OCI-LY7 (cell line): Measurements from ENCODE around the gene IKZF1. TPM values are rescaled to one million over a fixed set of nuclear protein-coding genes. Genes with fewer than 3 reads are reported as not detected.

Experiments
- BruUV-seq: library from RNA; stranded (reverse); fragments of 400-500 nt; replicated peaks from 2 replicates; lab custom pipeline; 2021; lab: Mats Ljungman, UMichigan
- CTCF ChIA-PET: fragments of 300-600 bp; sonication (Branson Sonifier 250); formaldehyde crosslinking; loops from one replicate; lab custom pipeline; 2022; ENCODE audit warnings: antibody characterized with exemption; ENCODE audit not compliant: unreplicated experiment; lab: Charles Lee
- POLR2A ChIA-PET: fragments of 300-600 bp; sonication (Branson Sonifier 250); formaldehyde crosslinking; loops from one replicate; lab custom pipeline; 2022; ENCODE audit warnings: antibody characterized with exemption; lab: Charles Lee
- DNase-seq: peaks from one replicate; pipeline ENCODE4 v3.0.0-alpha.2; 2015; ENCODE audit warnings: low spot score
- H2AFZ ChIP-seq: fragments of 200-600 bp; sonication (generic), shearing (Covaris generic); 2 replicates; pipeline ENCODE4 v1.6.1; 2014; ENCODE audit warnings: mild to moderate bottlenecking, antibody characterized with exemption, low read length, moderate library complexity
- H3K27ac ChIP-seq: fragments of 200-600 bp; sonication (generic); 2 replicates; pipeline ENCODE4 v1.5.1; 2014; ENCODE audit warnings: mixed run types, low read depth, mild to moderate bottlenecking, moderate library complexity, low read length, inconsistent platforms; ENCODE audit not compliant: poor library complexity, severe bottlenecking
- H3K36me3 ChIP-seq: fragments of 200-600 bp; sonication (generic); 2 replicates; pipeline ENCODE4 v1.6.1; 2014; ENCODE audit warnings: mild to moderate bottlenecking, antibody characterized with exemption, low read length, moderate library complexity, mixed read lengths; ENCODE audit not compliant: insufficient read depth
- H3K4me1 ChIP-seq: fragments of 200-600 bp; sonication (generic); 2 replicates; pipeline ENCODE4 v1.5.1; 2014; ENCODE audit warnings: mild to moderate bottlenecking, low read length; ENCODE audit not compliant: insufficient read depth, poor library complexity, severe bottlenecking
- H3K4me2 ChIP-seq: fragments of 200-600 bp; sonication (generic); 2 replicates; pipeline ENCODE4 v1.6.1; 2014; ENCODE audit warnings: mild to moderate bottlenecking, low read length
- H3K4me3 ChIP-seq: fragments of 200-600 bp; sonication (generic); 2 replicates; pipeline ENCODE4 v1.5.1; 2014; ENCODE audit warnings: mild to moderate bottlenecking, low read depth, low read length; ENCODE audit not compliant: poor library complexity, severe bottlenecking
- H3K79me2 ChIP-seq: fragments of 200-600 bp; sonication (generic); 2 replicates; pipeline ENCODE4 v1.6.1; 2016; ENCODE audit warnings: low read depth, mild to moderate bottlenecking, low read length, moderate library complexity, mixed read lengths; ENCODE audit not compliant: insufficient read depth
- H3K9me2 ChIP-seq: fragments of 200-600 bp; sonication (generic); 2 replicates; pipeline ENCODE4 v1.6.1; 2016; ENCODE audit warnings: mild to moderate bottlenecking, low read length, mixed read lengths; ENCODE audit not compliant: insufficient read depth
- H3K9me3 ChIP-seq: fragments of 200-600 bp; sonication (generic); 2 replicates; pipeline ENCODE4 v1.6.1; 2014; ENCODE audit warnings: mild to moderate bottlenecking, mixed run types, low read length, mixed read lengths
- H4K20me1 ChIP-seq: fragments of 200-600 bp; sonication (generic); 2 replicates; pipeline ENCODE4 v1.6.1; 2014; ENCODE audit warnings: mild to moderate bottlenecking, antibody characterized with exemption, low read length, moderate library complexity, mixed read lengths; ENCODE audit not compliant: insufficient read depth
- EZH2phosphoT487 ChIP-seq: fragments of 200-600 bp; sonication (generic); IDR thresholded peaks from 2 replicates; pipeline ENCODE4 v1.6.1; 2018; ENCODE audit warnings: low read depth, borderline replicate concordance, mild to moderate bottlenecking, mixed run types, antibody characterized with exemption, low read length, moderate library complexity, mixed read lengths
- intact Hi-C: fragments of 100-400 bp; cut with micrococcal nuclease; formaldehyde crosslinking; loops from one replicate; pipeline ENCODE4 v1.10.0; 2022; ENCODE audit not compliant: unreplicated experiment
- total RNA-seq, 2 experiments: library from RNA; depleted of rRNA in 1 of 2; stranded (reverse); fragments of >200 nt in 1 of 2; shearing (Covaris generic) in 1 of 2; gene quantifications; 2 replicates each; pipeline ENCODE4 v1.2.3, GENCODE V29; 2014 to 2022
- TF ChIP-seq, protein P1 (sequence below): fragments of 200-600 bp; sonication (generic); conservative IDR thresholded peaks from 2 replicates; pipeline ENCODE4 v1.5.1; 2014; ENCODE audit warnings: mild to moderate bottlenecking, antibody characterized with exemption, low read length, moderate library complexity, mixed read lengths

The IKZF1 gene
- total RNA-seq, 2 experiments from 2014 or later = 108 to 161 TPM

- peaks cover 13% of the 10 kb centered on the region for H3K79me2 ChIP-seq
- no peak overlapping the region for H3K4me2 ChIP-seq
- BruUV-seq = no TSS peak
- H2AFZ ChIP-seq = no peak overlapping the region
- intact Hi-C loops = no loop called here
- TF ChIP-seq, protein P1, sequence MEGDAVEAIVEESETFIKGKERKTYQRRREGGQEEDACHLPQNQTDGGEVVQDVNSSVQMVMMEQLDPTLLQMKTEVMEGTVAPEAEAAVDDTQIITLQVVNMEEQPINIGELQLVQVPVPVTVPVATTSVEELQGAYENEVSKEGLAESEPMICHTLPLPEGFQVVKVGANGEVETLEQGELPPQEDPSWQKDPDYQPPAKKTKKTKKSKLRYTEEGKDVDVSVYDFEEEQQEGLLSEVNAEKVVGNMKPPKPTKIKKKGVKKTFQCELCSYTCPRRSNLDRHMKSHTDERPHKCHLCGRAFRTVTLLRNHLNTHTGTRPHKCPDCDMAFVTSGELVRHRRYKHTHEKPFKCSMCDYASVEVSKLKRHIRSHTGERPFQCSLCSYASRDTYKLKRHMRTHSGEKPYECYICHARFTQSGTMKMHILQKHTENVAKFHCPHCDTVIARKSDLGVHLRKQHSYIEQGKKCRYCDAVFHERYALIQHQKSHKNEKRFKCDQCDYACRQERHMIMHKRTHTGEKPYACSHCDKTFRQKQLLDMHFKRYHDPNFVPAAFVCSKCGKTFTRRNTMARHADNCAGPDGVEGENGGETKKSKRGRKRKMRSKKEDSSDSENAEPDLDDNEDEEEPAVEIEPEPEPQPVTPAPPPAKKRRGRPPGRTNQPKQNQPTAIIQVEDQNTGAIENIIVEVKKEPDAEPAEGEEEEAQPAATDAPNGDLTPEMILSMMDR = no peak
- no peak for TF ChIP-seq EZH2phosphoT487
- no peak for DNase-seq
- no peaks in the 10 kb centered on the region for H3K9me3 ChIP-seq
- peaks cover 98% of the 10 kb centered on the region for H3K36me3 ChIP-seq
- no peaks in the 10 kb centered on the region for H3K9me2 ChIP-seq
- peaks cover 17% of the 10 kb centered on the region for H3K4me1 ChIP-seq
- H4K20me1 ChIP-seq = no peaks in the 10 kb centered on the region; the same call in 1 of the 2 replicates
- H3K4me3 ChIP-seq = no peak overlapping the region
- ChIA-PET CTCF (no interaction called here), POLR2A (no interaction called here)
- H3K27ac ChIP-seq = no peak overlapping the region
These were observed 68.4 kb downstream of the IKZF1 start for GRCh38 chr7:50372923-50373322.

DNA sequence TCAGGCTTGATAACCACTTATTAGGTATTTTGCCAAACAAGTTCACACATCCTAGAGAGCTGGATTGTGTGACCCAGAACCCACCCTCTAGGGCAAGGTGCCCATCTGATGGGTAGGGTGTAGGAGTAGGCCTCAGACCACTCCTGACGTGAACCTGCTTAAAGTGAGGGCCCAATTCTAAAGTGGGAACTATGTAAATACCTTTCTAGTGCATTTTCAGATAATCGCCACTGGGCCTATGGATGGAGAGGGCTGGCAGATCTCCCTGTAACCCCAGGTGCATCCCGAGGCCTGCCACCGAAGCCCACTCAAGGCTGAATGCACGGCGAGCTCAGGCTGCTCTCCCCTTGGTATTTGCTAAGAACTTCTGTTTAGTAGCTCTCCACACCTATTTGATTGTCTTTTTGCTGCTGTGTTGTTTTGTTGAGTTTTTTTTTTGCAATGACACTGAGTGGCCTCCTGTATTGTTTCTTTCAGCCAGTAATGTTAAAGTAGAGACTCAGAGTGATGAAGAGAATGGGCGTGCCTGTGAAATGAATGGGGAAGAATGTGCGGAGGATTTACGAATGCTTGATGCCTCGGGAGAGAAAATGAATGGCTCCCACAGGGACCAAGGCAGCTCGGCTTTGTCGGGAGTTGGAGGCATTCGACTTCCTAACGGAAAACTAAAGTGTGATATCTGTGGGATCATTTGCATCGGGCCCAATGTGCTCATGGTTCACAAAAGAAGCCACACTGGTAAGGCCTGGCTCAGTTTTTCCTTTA lies 71.7 kb downstream of the IKZF1 start:
- BruUV-seq = no TSS peak
- no peak overlapping the region for H3K27ac ChIP-seq

More for the DNA sequence above, 71.7 kb downstream of the IKZF1 start:
- peaks cover 98% of the 10 kb centered on the region for H3K36me3 ChIP-seq
- no peak overlapping the region for H3K4me2 ChIP-seq
- H3K9me2 ChIP-seq = no peaks in the 10 kb centered on the region
- H4K20me1 ChIP-seq = 0 out of 2 replicates have a peak, but pooled peaks cover 3% of the 10 kb centered on the region
- ChIA-PET POLR2A (interaction anchor here (0.6 to 1.2 kb wide), 5 partner anchors 9 to 770 kb away, joined by 3 to 4 read pairs (median 3); partner anchors contain the start of gene IKZF1), CTCF (no interaction called here)
- TF ChIP-seq, protein P1 = no peak
- TF ChIP-seq EZH2phosphoT487 = no peak
- no peak overlapping the region for H2AFZ ChIP-seq
- intact Hi-C loops = no loop called here
- H3K4me1 ChIP-seq = no peaks in the 10 kb centered on the region
- no peaks in the 10 kb centered on the region for H3K9me3 ChIP-seq
- H3K4me3 ChIP-seq = no peak overlapping the region
- DNase-seq = no peak
- H3K79me2 ChIP-seq = no peaks in the 10 kb centered on the region
